Ectodermal cell (in vitro differentiated cells): ENCODE data around the gene ASTN1.

Experiments used
- H3K27ac ChIP-seq: 2 replicates; pipeline ENCODE4 v1.7.0; 2013; ENCODE audit warnings: mild to moderate bottlenecking, low read depth, low read length; ENCODE audit not compliant: insufficient read depth, poor library complexity, severe bottlenecking
- H3K27me3 ChIP-seq: 2 replicates; pipeline ENCODE4 v1.7.0; 2013; ENCODE audit warnings: mild to moderate bottlenecking, low read length; ENCODE audit not compliant: insufficient read depth, control insufficient read depth, poor library complexity, severe bottlenecking
- H3K36me3 ChIP-seq: one replicate; pipeline ENCODE4 v1.7.0; 2013; ENCODE audit warnings: low read length; ENCODE audit not compliant: control insufficient read depth, insufficient read depth
- H3K4me1 ChIP-seq: one replicate; pipeline ENCODE4 v1.7.0; 2013; ENCODE audit warnings: low read length; ENCODE audit not compliant: control insufficient read depth, insufficient read depth
- H3K4me3 ChIP-seq: 2 replicates; pipeline ENCODE4 v1.7.0; 2013; ENCODE audit warnings: low read depth, low read length, control low read depth; ENCODE audit not compliant: insufficient read depth
- H3K9me3 ChIP-seq: 2 replicates; pipeline ENCODE4 v1.7.0; 2013; ENCODE audit warnings: mild to moderate bottlenecking, low read length, moderate library complexity; ENCODE audit not compliant: control insufficient read depth
- WGBS, 2 experiments: methylation state at CpG; one replicate each; pipeline ENCODE4 v1.1.7; 2013; ENCODE audit warnings: missing lambda C conversion rate in 2 of 2; 5-methylcytosine and 5-hydroxymethylcytosine counted together

Gene ASTN1

GRCh38 chr1:176866011-176866714 is 298.3 kb downstream of the ASTN1 start:
- Histone ChIP-seq H3K36me3 (no peaks in the 10 kb centered on the region), H3K4me1 (no peaks in the 10 kb centered on the region), H3K27ac (no peak overlapping the region), H3K4me3 (no peak overlapping the region), H3K9me3 (no peaks in the 10 kb centered on the region), H3K27me3 (no peaks in the 10 kb centered on the region)
- WGBS, 2 experiments, result 90% methylated on average over 1 of the region's 1 CpG; no CpG with 5 or more reads in 1 of the 2 experiments

- WGBS, 2 experiments, result 97% methylated on average over 9 of the region's 9 CpGs
- Histone ChIP-seq H3K4me1 (no peaks in the 10 kb centered on the region), H3K27me3 (no peaks in the 10 kb centered on the region), H3K36me3 (no peaks in the 10 kb centered on the region), H3K9me3 (no peaks in the 10 kb centered on the region), H3K4me3 (no peak overlapping the region), H3K27ac (no peak overlapping the region)
Observed at GRCh38 chr1:176864211-176864610, 300.3 kb downstream of the ASTN1 start.

GRCh38 chr1:176863613-176864012 is 300.9 kb downstream of the ASTN1 start:
- Histone ChIP-seq H3K4me3 (no peak overlapping the region), H3K9me3 (no peaks in the 10 kb centered on the region), H3K27ac (no peak overlapping the region), H3K27me3 (no peaks in the 10 kb centered on the region), H3K36me3 (no peaks in the 10 kb centered on the region), H3K4me1 (no peaks in the 10 kb centered on the region)
- WGBS, 2 experiments, result 88% methylated on average over 4 of the region's 4 CpGs

GRCh38 chr1:176858433-176858916 is 306.0 kb downstream of the ASTN1 start:
- no peak overlapping the region for H3K4me3 ChIP-seq
- WGBS, 2 experiments, result 81 to 93% methylated on average over 4 of the region's 4 CpGs
- no peaks in the 10 kb centered on the region for H3K27me3 ChIP-seq
- H3K9me3 ChIP-seq, result no peaks in the 10 kb centered on the region
- no peaks in the 10 kb centered on the region for H3K4me1 ChIP-seq
- no peaks in the 10 kb centered on the region for H3K36me3 ChIP-seq
- H3K27ac ChIP-seq, result no peak overlapping the region

- H3K4me1 ChIP-seq, result no peaks in the 10 kb centered on the region
- H3K27me3 ChIP-seq, result no peaks in the 10 kb centered on the region
- no peaks in the 10 kb centered on the region for H3K9me3 ChIP-seq
- no peak overlapping the region for H3K27ac ChIP-seq
- 90 to 91% methylated on average over 4 of the region's 4 CpGs for WGBS, 2 experiments
- no peak overlapping the region for H3K4me3 ChIP-seq
- no peaks in the 10 kb centered on the region for H3K36me3 ChIP-seq
Observed at GRCh38 chr1:176857632-176858031, 306.9 kb downstream of the ASTN1 start.

GRCh38 chr1:176854758-176855745 is 309.5 kb downstream of the ASTN1 start:
- Histone ChIP-seq H3K4me3 (no peak overlapping the region), H3K4me1 (no peaks in the 10 kb centered on the region), H3K9me3 (no peaks in the 10 kb centered on the region), H3K27ac (no peak overlapping the region), H3K36me3 (no peaks in the 10 kb centered on the region), H3K27me3 (no peaks in the 10 kb centered on the region)
- 94 to 95% methylated on average over 7 of the region's 7 CpGs for WGBS, 2 experiments

- Histone ChIP-seq H3K9me3 (no peaks in the 10 kb centered on the region), H3K36me3 (no peaks in the 10 kb centered on the region), H3K27ac (no peak overlapping the region), H3K4me3 (no peak overlapping the region), H3K4me1 (no peaks in the 10 kb centered on the region), H3K27me3 (no peaks in the 10 kb centered on the region)
- 87 to 91% methylated on average over 4 of the region's 4 CpGs for WGBS, 2 experiments
Observed at GRCh38 chr1:176854121-176854520, 310.4 kb downstream of the ASTN1 start.

- no peaks in the 10 kb centered on the region for H3K9me3 ChIP-seq
- H3K27me3 ChIP-seq, result no peaks in the 10 kb centered on the region
- 80 to 89% methylated on average over 3 of the region's 3 CpGs for WGBS, 2 experiments
- H3K4me1 ChIP-seq, result no peaks in the 10 kb centered on the region
- H3K36me3 ChIP-seq, result no peaks in the 10 kb centered on the region
- no peak overlapping the region for H3K27ac ChIP-seq
- H3K4me3 ChIP-seq, result no peak overlapping the region
Observed at GRCh38 chr1:176853503-176853902, 311.0 kb downstream of the ASTN1 start.

GRCh38 chr1:176852124-176852523 is 312.4 kb downstream of the ASTN1 start:
- Histone ChIP-seq H3K9me3 (no peaks in the 10 kb centered on the region), H3K27ac (no peak overlapping the region), H3K36me3 (no peaks in the 10 kb centered on the region), H3K4me3 (no peak overlapping the region), H3K4me1 (no peaks in the 10 kb centered on the region), H3K27me3 (no peaks in the 10 kb centered on the region)
- WGBS, 2 experiments, result 96 to 98% methylated on average over 3 of the region's 3 CpGs

GRCh38 chr1:176850871-176851270 is 313.6 kb downstream of the ASTN1 start:
- WGBS, 2 experiments, result 80 to 82% methylated on average over 4 of the region's 4 CpGs
- H3K27ac ChIP-seq, result no peak overlapping the region
- no peaks in the 10 kb centered on the region for H3K36me3 ChIP-seq
- H3K4me1 ChIP-seq, result no peaks in the 10 kb centered on the region
- H3K9me3 ChIP-seq, result no peaks in the 10 kb centered on the region
- H3K4me3 ChIP-seq, result no peak overlapping the region
- H3K27me3 ChIP-seq, result no peaks in the 10 kb centered on the region
